ENCODE results near the gene CALD1. TPM values are rescaled to one million over a fixed set of nuclear protein-coding genes. Genes with fewer than 3 reads are reported as not detected.

The CALD1 gene
- total RNA-seq, 1 donor from 2014 or later, result 230 TPM

GRCh38 chr7:134850066-134850465, 70.6 kb downstream of the CALD1 start:
- peaks cover 37% of the 10 kb centered on the region for H3K36me3 Mint-ChIP-seq (ENCODE audit: low read depth, unreplicated experiment)
- H3K4me3 Mint-ChIP-seq (ENCODE audit: unreplicated experiment), result no peak overlapping the region
- H3K4me1 Mint-ChIP-seq (ENCODE audit: unreplicated experiment), result peaks cover 26% of the 10 kb centered on the region
- no peak for TF ChIP-seq CTCF (IDR thresholded peaks at IDR 0.05; ENCODE audit: unreplicated experiment)
- peaks cover 4% of the 10 kb centered on the region for H3K27me3 Mint-ChIP-seq (ENCODE audit: unreplicated experiment)
- no peaks in the 10 kb centered on the region for H3K9me3 Mint-ChIP-seq (ENCODE audit: unreplicated experiment)
- no peak overlapping the region for H3K27ac Mint-ChIP-seq (ENCODE audit: unreplicated experiment)
- no peak for DNase-seq (ENCODE audit: low spot score)

GRCh38 chr7:134851141-134851540, 71.7 kb downstream of the CALD1 start:
- H3K9me3 Mint-ChIP-seq (ENCODE audit: unreplicated experiment), result no peaks in the 10 kb centered on the region
- peaks cover 35% of the 10 kb centered on the region for H3K36me3 Mint-ChIP-seq (ENCODE audit: low read depth, unreplicated experiment)
- no peak for DNase-seq (ENCODE audit: low spot score)
- H3K27ac Mint-ChIP-seq (ENCODE audit: unreplicated experiment), result peak overlapping the region; percentile 61
- peaks cover 2% of the 10 kb centered on the region for H3K27me3 Mint-ChIP-seq (ENCODE audit: unreplicated experiment)
- peaks cover 35% of the 10 kb centered on the region for H3K4me1 Mint-ChIP-seq (ENCODE audit: unreplicated experiment)
- H3K4me3 Mint-ChIP-seq (ENCODE audit: unreplicated experiment), result no peak overlapping the region
- TF ChIP-seq CTCF (IDR thresholded peaks at IDR 0.05; ENCODE audit: unreplicated experiment), result no peak

GRCh38 chr7:134852625-134853024, 73.2 kb downstream of the CALD1 start:
- no peak overlapping the region for H3K4me3 Mint-ChIP-seq (ENCODE audit: unreplicated experiment)
- H3K27ac Mint-ChIP-seq (ENCODE audit: unreplicated experiment), result no peak overlapping the region
- peaks cover 2% of the 10 kb centered on the region for H3K27me3 Mint-ChIP-seq (ENCODE audit: unreplicated experiment)
- no peak for TF ChIP-seq CTCF (IDR thresholded peaks at IDR 0.05; ENCODE audit: unreplicated experiment)
- peaks cover 36% of the 10 kb centered on the region for H3K4me1 Mint-ChIP-seq (ENCODE audit: unreplicated experiment)
- no peak for DNase-seq (ENCODE audit: low spot score)
- H3K9me3 Mint-ChIP-seq (ENCODE audit: unreplicated experiment), result no peaks in the 10 kb centered on the region
- H3K36me3 Mint-ChIP-seq (ENCODE audit: low read depth, unreplicated experiment), result peaks cover 26% of the 10 kb centered on the region

- Mint-ChIP-seq H3K9me3 (ENCODE audit: unreplicated experiment) (no peaks in the 10 kb centered on the region), H3K27ac (ENCODE audit: unreplicated experiment) (peak overlapping the region; percentile 39), H3K4me3 (ENCODE audit: unreplicated experiment) (peak overlapping the region; percentile 35)
Measured at GRCh38 chr7:134854816-134855215, 75.4 kb downstream of the CALD1 start.

GRCh38 chr7:134855442-134855841, 76.0 kb downstream of the CALD1 start:
- Mint-ChIP-seq H3K36me3 (ENCODE audit: low read depth, unreplicated experiment) (peaks cover 29% of the 10 kb centered on the region), H3K4me1 (ENCODE audit: unreplicated experiment) (peaks cover 33% of the 10 kb centered on the region), H3K9me3 (ENCODE audit: unreplicated experiment) (no peaks in the 10 kb centered on the region), H3K4me3 (ENCODE audit: unreplicated experiment) (no peak overlapping the region), H3K27me3 (ENCODE audit: unreplicated experiment) (no peaks in the 10 kb centered on the region), H3K27ac (ENCODE audit: unreplicated experiment) (peak overlapping the region; percentile 82)
- no peak for DNase-seq (ENCODE audit: low spot score)
- no peak for TF ChIP-seq CTCF (IDR thresholded peaks at IDR 0.05; ENCODE audit: unreplicated experiment)

More at GRCh38 chr7:134854816-134855215, 75.4 kb downstream of the CALD1 start:
- Mint-ChIP-seq H3K4me1 (ENCODE audit: unreplicated experiment) (peaks cover 33% of the 10 kb centered on the region), H3K36me3 (ENCODE audit: low read depth, unreplicated experiment) (peaks cover 29% of the 10 kb centered on the region), H3K27me3 (ENCODE audit: unreplicated experiment) (no peaks in the 10 kb centered on the region)
- no peak for TF ChIP-seq CTCF (IDR thresholded peaks at IDR 0.05; ENCODE audit: unreplicated experiment)
- DNase-seq (ENCODE audit: low spot score), result no peak

Data from endothelial cell (in vitro differentiated cells).